ENCODE measurements around the gene AP2A2.

GRCh38 chr11:1018091-1018490 lies 92.4 kb downstream of the AP2A2 start:
- no peak for TF ChIP-seq CTCF (IDR thresholded peaks at IDR 0.05)
- no peak for TF ChIP-seq POLR2A (IDR thresholded peaks at IDR 0.05)

Data from breast epithelium (tissue), 3 donors.